Hepatocyte (in vitro differentiated cells): ENCODE results near the gene HRH2. TPM values are rescaled to one million over a fixed set of nuclear protein-coding genes. Genes with fewer than 3 reads are reported as not detected.

Source experiments
- DNase-seq: peaks from one replicate; pipeline ENCODE4 v3.0.0-alpha.2; 2016; ENCODE audit warnings: low spot score
- H2AFZ ChIP-seq: fragments of 200-600 bp; sonication (generic); 2 replicates; pipeline ENCODE4 v1.6.0; 2016; ENCODE audit warnings: antibody characterized with exemption, mild to moderate bottlenecking
- H3K27ac ChIP-seq: fragments of 200-600 bp; sonication (generic); 2 replicates; pipeline ENCODE4 v1.5.1; 2016; ENCODE audit warnings: mild to moderate bottlenecking
- H3K27me3 ChIP-seq: fragments of 200-600 bp; sonication (generic); 2 replicates; pipeline ENCODE4 v1.6.1; 2016
- H3K36me3 ChIP-seq: fragments of 200-600 bp; sonication (generic); replicated peaks from 2 replicates; pipeline ENCODE4 v1.5.1; 2016; ENCODE audit warnings: low read depth; ENCODE audit not compliant: insufficient read depth
- H3K4me1 ChIP-seq: fragments of 200-600 bp; sonication (generic); 2 replicates; pipeline ENCODE4 v1.5.1; 2016; ENCODE audit warnings: mild to moderate bottlenecking, moderate library complexity; ENCODE audit not compliant: insufficient read depth
- H3K4me2 ChIP-seq: fragments of 200-600 bp; sonication (generic); 2 replicates; pipeline ENCODE4 v1.6.0; 2016
- H3K4me3 ChIP-seq: fragments of 200-600 bp; sonication (generic); 2 replicates; pipeline ENCODE4 v1.5.1; 2016; ENCODE audit warnings: mild to moderate bottlenecking
- H3K79me2 ChIP-seq: fragments of 200-600 bp; sonication (generic); 2 replicates; pipeline ENCODE4 v1.6.0; 2017; ENCODE audit warnings: mild to moderate bottlenecking
- H3K9me2 ChIP-seq: fragments of 200-600 bp; sonication (generic); replicated peaks from 2 replicates; pipeline ENCODE4 v1.6.0; 2017; ENCODE audit warnings: mild to moderate bottlenecking; ENCODE audit not compliant: insufficient read depth
- H3K9me3 ChIP-seq: fragments of 200-600 bp; sonication (generic); 2 replicates; pipeline ENCODE4 v1.5.1; 2016; ENCODE audit warnings: low read depth, mild to moderate bottlenecking
- H4K20me1 ChIP-seq: fragments of 200-600 bp; sonication (generic); 2 replicates; pipeline ENCODE4 v1.6.0; 2016; ENCODE audit warnings: mild to moderate bottlenecking; ENCODE audit not compliant: insufficient read depth, poor library complexity, severe bottlenecking
- EZH2 ChIP-seq: fragments of 200-600 bp; sonication (generic); IDR thresholded peaks from 2 replicates; pipeline ENCODE4 v1.6.1; 2016; ENCODE audit warnings: antibody characterized with exemption, mild to moderate bottlenecking, borderline replicate concordance
- EZH2phosphoT487 ChIP-seq: fragments of 200-600 bp; sonication (generic); IDR thresholded peaks from one replicate; pipeline ENCODE4 v1.6.1; 2018; ENCODE audit warnings: antibody characterized with exemption, mild to moderate bottlenecking, low read depth, moderate library complexity; ENCODE audit not compliant: unreplicated experiment, severe bottlenecking
- WGBS: methylation state at CpG from one replicate; pipeline ENCODE4 v1.1.6; 2016; ENCODE audit warnings: low lambda C conversion rate; ENCODE audit errors: missing lambda C conversion rate; 5-methylcytosine and 5-hydroxymethylcytosine counted together
- polyA plus RNA-seq: library from polyadenylated mRNA; unstranded; fragments of >200 nt; fragmentation: Nextera tagmentation; extraction: Ambion mirVana; gene quantifications from 2 replicates; pipeline ENCODE4 v1.2.1, GENCODE V29; 2016
- total RNA-seq: library from RNA; depleted of rRNA; stranded (reverse); fragments of >200 nt; gene quantifications from 2 replicates; pipeline ENCODE4 v1.2.3, GENCODE V29; 2014
- TF ChIP-seq, protein P1 (sequence below): fragments of 200-600 bp; sonication (generic); IDR thresholded peaks from 2 replicates; pipeline ENCODE4 v1.5.1; 2016; ENCODE audit warnings: antibody characterized with exemption, mild to moderate bottlenecking; ENCODE audit not compliant: poor library complexity

HRH2 gene
- total and polyA plus RNA-seq, 2 experiments from 2014 or later = 2.2 to 2.5 TPM

DNA sequence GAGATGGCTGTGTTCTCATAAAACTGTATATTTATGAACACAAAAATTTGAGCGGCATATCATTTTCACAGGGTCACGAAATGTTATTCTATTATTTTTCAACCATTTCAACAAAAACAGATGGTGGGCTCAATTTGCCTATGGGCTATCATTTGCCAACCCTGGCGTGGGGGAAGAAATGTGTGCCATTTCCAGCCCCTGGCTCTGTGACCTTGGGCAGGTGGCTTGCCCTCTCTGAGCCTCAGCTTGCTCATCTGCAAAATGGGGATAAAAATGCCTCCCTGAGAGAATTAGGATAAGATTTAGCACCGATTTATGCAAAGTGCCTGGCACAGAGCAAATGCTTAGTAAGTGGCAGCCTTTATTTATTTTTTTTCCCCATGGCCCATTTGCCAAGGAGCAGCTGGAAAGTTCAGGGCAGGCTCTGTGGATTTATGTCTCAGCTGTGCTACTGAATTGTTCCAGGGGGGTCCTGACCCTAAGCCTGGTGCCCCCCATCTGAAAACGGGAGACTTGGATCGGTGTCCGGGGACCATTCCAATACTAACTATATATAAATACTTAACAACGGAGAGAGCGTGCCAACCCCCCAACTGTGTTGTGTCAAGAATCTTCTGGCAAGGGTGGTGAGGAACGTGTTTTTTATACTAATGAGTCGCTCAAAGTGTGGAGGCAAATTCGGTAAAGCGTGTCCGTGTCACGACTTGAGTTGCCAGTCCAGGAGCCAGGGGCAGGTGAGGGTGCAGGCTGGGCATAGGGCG is 34.5 kb downstream of the HRH2 start:
- Histone ChIP-seq H2AFZ (no peak overlapping the region), H3K79me2 (no peaks in the 10 kb centered on the region), H3K4me2 (no peak overlapping the region), H3K27ac (no peak overlapping the region), H3K9me3 (no peaks in the 10 kb centered on the region), H3K4me1 (peaks cover 6% of the 10 kb centered on the region), H3K36me3 (no peaks in the 10 kb centered on the region), H3K9me2 (no peaks in the 10 kb centered on the region), H3K4me3 (no peak overlapping the region), H3K27me3 (no peaks in the 10 kb centered on the region), H4K20me1 (no peaks in the 10 kb centered on the region)
- TF ChIP-seq EZH2 = no peak
- TF ChIP-seq, protein P1, sequence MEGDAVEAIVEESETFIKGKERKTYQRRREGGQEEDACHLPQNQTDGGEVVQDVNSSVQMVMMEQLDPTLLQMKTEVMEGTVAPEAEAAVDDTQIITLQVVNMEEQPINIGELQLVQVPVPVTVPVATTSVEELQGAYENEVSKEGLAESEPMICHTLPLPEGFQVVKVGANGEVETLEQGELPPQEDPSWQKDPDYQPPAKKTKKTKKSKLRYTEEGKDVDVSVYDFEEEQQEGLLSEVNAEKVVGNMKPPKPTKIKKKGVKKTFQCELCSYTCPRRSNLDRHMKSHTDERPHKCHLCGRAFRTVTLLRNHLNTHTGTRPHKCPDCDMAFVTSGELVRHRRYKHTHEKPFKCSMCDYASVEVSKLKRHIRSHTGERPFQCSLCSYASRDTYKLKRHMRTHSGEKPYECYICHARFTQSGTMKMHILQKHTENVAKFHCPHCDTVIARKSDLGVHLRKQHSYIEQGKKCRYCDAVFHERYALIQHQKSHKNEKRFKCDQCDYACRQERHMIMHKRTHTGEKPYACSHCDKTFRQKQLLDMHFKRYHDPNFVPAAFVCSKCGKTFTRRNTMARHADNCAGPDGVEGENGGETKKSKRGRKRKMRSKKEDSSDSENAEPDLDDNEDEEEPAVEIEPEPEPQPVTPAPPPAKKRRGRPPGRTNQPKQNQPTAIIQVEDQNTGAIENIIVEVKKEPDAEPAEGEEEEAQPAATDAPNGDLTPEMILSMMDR = no peak
- TF ChIP-seq EZH2phosphoT487 = no peak
- DNase-seq = no peak
- WGBS = 95% methylated on average over 16 of the region's 16 CpGs

DNA sequence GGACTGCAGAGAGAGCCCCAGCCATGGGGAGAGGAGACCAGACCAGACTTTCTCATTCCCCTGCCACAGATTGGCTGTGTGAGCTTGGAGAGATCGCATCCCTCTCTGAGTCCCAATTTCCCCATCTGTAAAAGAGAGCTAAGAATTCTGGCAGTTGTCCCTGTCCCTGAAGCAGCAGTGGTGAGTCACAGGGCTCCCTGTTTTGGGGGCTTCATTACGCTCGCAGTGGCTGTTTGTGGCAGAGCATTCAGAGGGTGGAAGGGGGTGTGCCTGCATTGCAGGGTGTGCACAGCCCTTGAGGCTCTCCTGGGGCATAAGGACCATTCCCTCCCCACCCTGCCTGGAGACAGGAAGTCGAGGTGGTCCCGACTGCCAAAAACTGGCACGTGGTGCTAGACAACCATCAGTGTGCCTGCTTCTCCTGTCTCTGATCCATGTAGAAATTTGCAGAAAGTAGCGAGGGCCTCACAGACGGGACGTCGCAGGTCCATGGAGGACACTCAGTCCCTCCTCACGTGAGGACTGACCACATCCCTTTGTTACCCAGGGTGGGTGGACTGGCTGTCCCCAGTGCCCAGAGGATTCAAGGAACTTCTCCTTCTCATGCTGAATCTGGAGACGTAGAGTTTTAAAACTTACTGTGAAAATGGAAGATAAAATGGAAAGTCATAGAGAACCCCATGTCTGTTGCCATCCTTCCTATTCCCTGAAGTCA is 35.3 kb downstream of the HRH2 start:
- TF ChIP-seq EZH2 = no peak
- H3K4me1 ChIP-seq = peaks cover 6% of the 10 kb centered on the region
- no peaks in the 10 kb centered on the region for H3K27me3 ChIP-seq
- WGBS = 90% methylated on average over 12 of the region's 12 CpGs
- H3K79me2 ChIP-seq = no peaks in the 10 kb centered on the region
- no peak overlapping the region for H3K4me2 ChIP-seq
- no peaks in the 10 kb centered on the region for H3K9me2 ChIP-seq
- H2AFZ ChIP-seq = no peak overlapping the region
- no peak overlapping the region for H3K4me3 ChIP-seq
- no peaks in the 10 kb centered on the region for H3K36me3 ChIP-seq
- H4K20me1 ChIP-seq = no peaks in the 10 kb centered on the region
- H3K9me3 ChIP-seq = no peaks in the 10 kb centered on the region
- no peak for DNase-seq
- no peak overlapping the region for H3K27ac ChIP-seq

DNA sequence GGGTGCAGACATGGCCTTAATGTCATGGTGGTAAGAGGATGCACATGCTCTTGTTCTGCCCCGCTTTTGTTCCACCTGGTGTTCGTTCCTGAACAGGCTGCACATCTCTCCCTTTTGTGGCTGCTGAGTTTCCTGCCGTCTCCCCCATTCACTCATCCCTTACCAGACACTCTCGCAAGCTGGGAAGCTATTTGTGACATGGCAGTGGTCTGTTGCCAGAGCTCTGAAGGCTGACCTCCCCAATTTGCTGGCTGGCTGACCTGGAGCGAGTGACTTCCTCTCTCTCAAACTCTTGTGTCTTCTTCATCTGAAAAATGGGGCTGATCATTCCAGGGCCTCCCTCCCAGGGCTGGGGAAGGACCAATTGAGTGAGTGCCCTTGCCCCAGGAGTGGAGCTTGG is 35.9 kb downstream of the HRH2 start:
- no peaks in the 10 kb centered on the region for H3K9me2 ChIP-seq
- no peak overlapping the region for H3K4me2 ChIP-seq
- no peak for DNase-seq
- no peak overlapping the region for H2AFZ ChIP-seq
- H3K36me3 ChIP-seq = no peaks in the 10 kb centered on the region
- H3K27ac ChIP-seq = no peak overlapping the region
- no peaks in the 10 kb centered on the region for H3K79me2 ChIP-seq
- no peak for TF ChIP-seq EZH2phosphoT487
- TF ChIP-seq, protein P1 = no peak
- no peak for TF ChIP-seq EZH2
- no peaks in the 10 kb centered on the region for H4K20me1 ChIP-seq
- H3K4me3 ChIP-seq = no peak overlapping the region
- H3K9me3 ChIP-seq = no peaks in the 10 kb centered on the region
- H3K4me1 ChIP-seq = peaks cover 6% of the 10 kb centered on the region
- WGBS = 90% methylated on average over 5 of the region's 5 CpGs
- no peaks in the 10 kb centered on the region for H3K27me3 ChIP-seq

DNA sequence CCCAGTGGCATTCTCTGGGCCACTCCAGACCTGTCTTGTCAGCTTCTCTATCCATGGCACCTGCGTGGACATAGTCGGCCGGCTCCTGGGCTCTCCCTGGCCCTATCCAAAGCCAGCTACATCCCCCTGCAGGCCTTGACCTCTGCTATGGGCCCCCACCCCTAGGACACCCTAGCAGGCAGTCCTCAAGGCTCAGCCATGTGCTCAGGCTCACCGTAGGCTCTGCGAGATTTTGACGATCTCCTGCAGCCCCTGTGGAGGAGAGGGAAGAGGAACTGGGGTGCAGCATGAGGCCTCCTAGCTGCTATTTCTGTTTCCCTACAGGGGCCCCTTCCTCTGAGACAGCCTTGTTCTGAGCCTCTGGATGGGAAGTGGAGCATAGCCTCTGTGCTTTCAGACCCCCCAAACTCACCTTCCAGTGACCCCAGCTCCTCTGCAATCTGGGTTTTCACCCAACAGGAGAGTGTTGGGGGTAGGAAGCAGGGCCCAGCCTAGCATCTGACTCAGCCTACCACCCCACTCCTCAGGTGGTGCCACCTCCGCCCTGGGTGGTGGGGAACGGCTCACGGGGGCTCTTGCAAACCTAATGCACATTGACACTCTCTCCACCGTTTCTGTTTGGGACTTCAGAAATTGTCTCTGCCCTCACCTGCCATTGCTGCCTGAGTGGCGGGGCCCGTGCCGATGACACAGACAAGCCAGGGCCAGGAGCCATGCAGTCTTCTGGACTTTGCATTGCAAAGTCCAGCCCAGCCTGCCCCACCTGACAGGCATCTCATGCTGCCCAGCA is 36.7 kb downstream of the HRH2 start:
- H3K79me2 ChIP-seq = no peaks in the 10 kb centered on the region
- H3K36me3 ChIP-seq = no peaks in the 10 kb centered on the region
- H3K27ac ChIP-seq = no peak overlapping the region
- no peak overlapping the region for H2AFZ ChIP-seq
- no peaks in the 10 kb centered on the region for H3K9me2 ChIP-seq
- no peak overlapping the region for H3K4me2 ChIP-seq
- WGBS = 85% methylated on average over 13 of the region's 13 CpGs
- TF ChIP-seq EZH2 (no peak), EZH2phosphoT487 (no peak)
- TF ChIP-seq, protein P1 = no peak
- H3K9me3 ChIP-seq = no peaks in the 10 kb centered on the region
- H4K20me1 ChIP-seq = no peaks in the 10 kb centered on the region
- H3K27me3 ChIP-seq = no peaks in the 10 kb centered on the region
- H3K4me3 ChIP-seq = no peak overlapping the region
- H3K4me1 ChIP-seq = peaks cover 6% of the 10 kb centered on the region
- peak; percentile 37 for DNase-seq
